ENCODE results near the gene CAMSAP3.

The CAMSAP3 gene

GRCh38 chr19:7612282-7613274 is 16.9 kb downstream of the CAMSAP3 start:
- no peak overlapping the region for H3K4me3 ChIP-seq
- TF ChIP-seq, protein P1, sequence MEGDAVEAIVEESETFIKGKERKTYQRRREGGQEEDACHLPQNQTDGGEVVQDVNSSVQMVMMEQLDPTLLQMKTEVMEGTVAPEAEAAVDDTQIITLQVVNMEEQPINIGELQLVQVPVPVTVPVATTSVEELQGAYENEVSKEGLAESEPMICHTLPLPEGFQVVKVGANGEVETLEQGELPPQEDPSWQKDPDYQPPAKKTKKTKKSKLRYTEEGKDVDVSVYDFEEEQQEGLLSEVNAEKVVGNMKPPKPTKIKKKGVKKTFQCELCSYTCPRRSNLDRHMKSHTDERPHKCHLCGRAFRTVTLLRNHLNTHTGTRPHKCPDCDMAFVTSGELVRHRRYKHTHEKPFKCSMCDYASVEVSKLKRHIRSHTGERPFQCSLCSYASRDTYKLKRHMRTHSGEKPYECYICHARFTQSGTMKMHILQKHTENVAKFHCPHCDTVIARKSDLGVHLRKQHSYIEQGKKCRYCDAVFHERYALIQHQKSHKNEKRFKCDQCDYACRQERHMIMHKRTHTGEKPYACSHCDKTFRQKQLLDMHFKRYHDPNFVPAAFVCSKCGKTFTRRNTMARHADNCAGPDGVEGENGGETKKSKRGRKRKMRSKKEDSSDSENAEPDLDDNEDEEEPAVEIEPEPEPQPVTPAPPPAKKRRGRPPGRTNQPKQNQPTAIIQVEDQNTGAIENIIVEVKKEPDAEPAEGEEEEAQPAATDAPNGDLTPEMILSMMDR (IDR thresholded peaks at IDR 0.05), result no peak
- DNase-seq, result no peak
- peaks cover 0 to 2% of the 10 kb centered on the region in 2 donors for H3K27me3 ChIP-seq
- H3K4me1 ChIP-seq, result no peaks in the 10 kb centered on the region
- peaks cover 0 to 59% (median 2%) of the 10 kb centered on the region in 3 donors for H3K36me3 ChIP-seq
- H3K9me3 ChIP-seq, result no peaks in the 10 kb centered on the region
- H3K27ac ChIP-seq, result no peak overlapping the region
- intact Hi-C loops (cut with DNase I; ENCODE audit: low total_unique reads), result no loop called here

- TF ChIP-seq, protein P1 (IDR thresholded peaks at IDR 0.05), result no peak
- Histone ChIP-seq H3K9me3 (no peaks in the 10 kb centered on the region), H3K4me3 (no peak overlapping the region), H3K27me3 (peaks cover 0 to 2% of the 10 kb centered on the region in 2 donors), H3K27ac (no peak overlapping the region), H3K4me1 (peaks cover 0 to 14% (median 0%) of the 10 kb centered on the region in 4 donors), H3K36me3 (peaks cover 9 to 77% (median 27%) of the 10 kb centered on the region in 3 donors)
- DNase-seq, result no peak
- intact Hi-C loops (cut with DNase I; ENCODE audit: low total_unique reads), result no loop called here
Observed at GRCh38 chr19:7614859-7615741, 19.4 kb downstream of the CAMSAP3 start.

DNA sequence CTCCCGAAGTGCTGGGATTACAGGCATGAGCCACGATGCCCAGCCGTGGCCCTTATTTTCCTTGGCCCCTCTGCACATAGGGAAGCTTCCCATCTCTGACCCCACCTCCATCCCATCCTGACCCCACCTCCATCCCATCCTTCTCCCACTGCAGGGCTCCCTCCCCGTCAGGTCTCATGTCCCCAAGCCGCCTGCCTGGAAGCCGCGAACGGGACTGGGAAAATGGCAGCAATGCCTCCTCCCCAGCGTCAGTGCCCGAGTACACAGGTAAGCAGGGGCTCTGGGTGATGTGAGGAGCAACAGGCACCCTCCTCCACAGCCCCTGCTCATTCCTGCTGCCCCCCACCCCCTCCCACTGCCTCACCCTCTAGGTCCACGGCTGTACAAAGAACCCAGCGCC is 21.5 kb downstream of the CAMSAP3 start:
- H3K27ac ChIP-seq, result no peak overlapping the region

GRCh38 chr19:7617735-7618134 is 22.1 kb downstream of the CAMSAP3 start:
- H3K9me3 ChIP-seq, result no peaks in the 10 kb centered on the region
- no peaks in the 10 kb centered on the region for H3K27me3 ChIP-seq
- intact Hi-C loops (cut with DNase I; ENCODE audit: low total_unique reads), result no loop called here
- no peak overlapping the region for H3K4me3 ChIP-seq
- peaks cover 0 to 20% (median 0%) of the 10 kb centered on the region in 4 donors for H3K4me1 ChIP-seq
- H3K36me3 ChIP-seq, result peaks cover 36 to 79% (median 53%) of the 10 kb centered on the region in 3 donors
- DNase-seq, result no peak
- no peak overlapping the region for H3K27ac ChIP-seq
- TF ChIP-seq, protein P1 (IDR thresholded peaks at IDR 0.05), result no peak

More for the DNA sequence above, 21.5 kb downstream of the CAMSAP3 start:
- H3K9me3 ChIP-seq, result no peaks in the 10 kb centered on the region
- intact Hi-C loops (cut with DNase I; ENCODE audit: low total_unique reads), result no loop called here
- no peak for DNase-seq
- peaks cover 30 to 79% (median 48%) of the 10 kb centered on the region in 3 donors for H3K36me3 ChIP-seq
- TF ChIP-seq, protein P1 (IDR thresholded peaks at IDR 0.05), result no peak
- peaks cover 0 to 20% (median 0%) of the 10 kb centered on the region in 4 donors for H3K4me1 ChIP-seq
- H3K27me3 ChIP-seq, result no peaks in the 10 kb centered on the region
- H3K4me3 ChIP-seq, result no peak overlapping the region

DNA sequence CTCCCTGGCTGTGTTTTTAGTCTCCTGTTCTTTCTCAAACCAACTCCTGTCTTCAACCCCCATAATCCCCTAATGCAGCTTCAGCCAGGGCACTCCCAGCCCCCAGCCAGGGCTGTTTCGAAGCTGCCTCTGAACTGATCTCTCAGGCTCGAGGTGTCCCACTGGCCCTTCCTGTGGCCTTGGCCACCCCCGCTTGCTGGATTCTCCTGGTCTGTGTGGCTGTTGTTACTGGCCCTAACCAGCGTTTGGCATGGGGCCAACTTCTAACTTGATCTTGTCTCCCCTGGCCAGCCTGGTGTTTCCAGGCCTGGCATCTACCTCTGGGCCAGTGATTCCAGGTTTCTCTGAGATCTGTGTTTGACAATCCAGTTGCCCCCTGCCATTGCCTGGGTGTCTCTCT is 22.7 kb downstream of the CAMSAP3 start:
- Histone ChIP-seq H3K36me3 (peaks cover 42 to 84% (median 59%) of the 10 kb centered on the region in 3 donors), H3K9me3 (no peaks in the 10 kb centered on the region), H3K4me1 (peaks cover 0 to 20% (median 0%) of the 10 kb centered on the region in 4 donors), H3K27ac (no peak overlapping the region), H3K27me3 (no peaks in the 10 kb centered on the region), H3K4me3 (no peak overlapping the region)
- no peak for DNase-seq
- intact Hi-C loops (cut with DNase I; ENCODE audit: low total_unique reads), result no loop called here
- TF ChIP-seq, protein P1 (IDR thresholded peaks at IDR 0.05), result no peak
